Testis (tissue), 2 donors: ENCODE measurements around the gene PHAF1.

Experiments used
- POLR2A ChIP-seq: fragments of 450-650 bp; IDR thresholded peaks from one replicate; pipeline ENCODE4 v1.6.1; 2017; ENCODE audit warnings: antibody characterized with exemption, mild to moderate bottlenecking, moderate library complexity
- TF ChIP-seq, protein P1 (sequence below), 3 experiments: fragments of 450-650 bp in 2 of 3; fragments of 200-600 bp in 1 of 3; sonication (generic) in 1 of 3; IDR thresholded peaks; one replicate each; pipeline ENCODE4 v1.5.1; 2016 to 2019; ENCODE audit warnings: antibody characterized with exemption in 3 of 3, mild to moderate bottlenecking in 2 of 3, moderate library complexity in 1 of 3

DNA sequence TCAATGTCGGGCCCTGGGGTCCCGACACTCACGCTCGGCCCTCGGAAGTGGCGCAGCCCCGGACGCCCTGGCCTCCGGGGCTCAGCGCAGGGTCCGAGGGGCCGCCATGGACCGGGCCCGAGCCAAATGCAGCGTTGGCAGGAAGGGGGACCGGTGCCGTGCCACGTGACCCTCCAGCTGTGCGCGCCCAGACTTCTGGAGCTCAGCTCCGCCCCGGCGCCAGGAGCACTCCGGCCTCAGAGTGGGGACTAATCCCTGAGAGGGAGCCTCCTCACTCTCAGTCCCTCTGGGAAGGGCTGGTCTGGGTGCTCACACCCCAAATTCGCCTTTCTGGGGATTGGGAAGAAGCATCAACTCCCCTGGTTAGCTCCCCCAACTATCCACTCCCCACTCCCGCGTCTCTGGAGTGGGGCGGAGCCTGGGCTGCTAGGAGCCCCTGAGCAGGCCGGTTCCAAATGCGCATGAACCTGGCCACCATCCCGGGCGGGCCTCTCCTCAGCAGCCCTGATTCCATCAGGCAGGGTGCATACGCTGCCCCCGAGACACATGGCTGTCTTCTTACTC lies 41.2 kb downstream of the PHAF1 start, which contains the start of gene B3GNT9:
- TF ChIP-seq, protein P1, sequence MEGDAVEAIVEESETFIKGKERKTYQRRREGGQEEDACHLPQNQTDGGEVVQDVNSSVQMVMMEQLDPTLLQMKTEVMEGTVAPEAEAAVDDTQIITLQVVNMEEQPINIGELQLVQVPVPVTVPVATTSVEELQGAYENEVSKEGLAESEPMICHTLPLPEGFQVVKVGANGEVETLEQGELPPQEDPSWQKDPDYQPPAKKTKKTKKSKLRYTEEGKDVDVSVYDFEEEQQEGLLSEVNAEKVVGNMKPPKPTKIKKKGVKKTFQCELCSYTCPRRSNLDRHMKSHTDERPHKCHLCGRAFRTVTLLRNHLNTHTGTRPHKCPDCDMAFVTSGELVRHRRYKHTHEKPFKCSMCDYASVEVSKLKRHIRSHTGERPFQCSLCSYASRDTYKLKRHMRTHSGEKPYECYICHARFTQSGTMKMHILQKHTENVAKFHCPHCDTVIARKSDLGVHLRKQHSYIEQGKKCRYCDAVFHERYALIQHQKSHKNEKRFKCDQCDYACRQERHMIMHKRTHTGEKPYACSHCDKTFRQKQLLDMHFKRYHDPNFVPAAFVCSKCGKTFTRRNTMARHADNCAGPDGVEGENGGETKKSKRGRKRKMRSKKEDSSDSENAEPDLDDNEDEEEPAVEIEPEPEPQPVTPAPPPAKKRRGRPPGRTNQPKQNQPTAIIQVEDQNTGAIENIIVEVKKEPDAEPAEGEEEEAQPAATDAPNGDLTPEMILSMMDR (IDR thresholded peaks at IDR 0.05) = no peak
- no peak for TF ChIP-seq POLR2A
